Measurements from ENCODE around the gene PEPD.
"Not testable (repeated sequence)": the region's sequence is repeated elsewhere in the genome, so short reads cannot be mapped to it uniquely, and the experiment has no call there.

PEPD gene

DNA sequence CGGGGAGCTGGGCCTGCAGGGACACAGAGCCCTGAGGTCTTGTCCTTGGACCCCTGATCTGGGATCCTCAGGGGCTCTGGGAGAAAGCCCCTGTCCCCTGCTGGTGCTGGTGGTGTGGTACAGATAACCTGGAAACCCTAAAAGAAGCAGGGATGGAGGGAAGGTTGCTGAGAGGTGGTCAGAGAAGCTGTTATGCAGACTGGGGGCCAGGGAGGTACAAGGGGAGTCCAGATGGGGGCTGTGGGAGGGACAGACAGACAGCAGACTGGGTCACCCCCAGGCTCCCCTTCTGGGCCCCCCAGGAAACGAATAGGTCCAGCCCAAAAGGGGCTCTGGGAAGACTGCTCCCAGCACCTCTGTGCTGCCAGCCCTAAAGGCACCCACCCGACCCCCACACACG lies 34.7 kb upstream of the PEPD start:
- Histone ChIP-seq H2BK120ac (ENCODE audit: low read depth, low read length) (no peak overlapping the region), H3K79me1 (replicated peaks; ENCODE audit: low read length, poor library complexity, severe bottlenecking) (no peaks in the 10 kb centered on the region), H3K14ac (ENCODE audit: low read length in 2 of 2) (no peak overlapping the region), H3K27me3 (ENCODE audit: control insufficient read depth in 1 of 2, insufficient read depth in 1 of 2, low read length in 2 of 2) (peaks cover 0 to 6% of the 10 kb centered on the region in 2 experiments), H3K4ac (ENCODE audit: low read depth in 1 of 2, low read length in 2 of 2) (no peak overlapping the region), H4K8ac (ENCODE audit: low read length) (no peak overlapping the region), H2AFZ (ENCODE audit: low read depth, low read length) (no peak overlapping the region), H3K23ac (ENCODE audit: low read length in 2 of 2) (no peak overlapping the region), H2BK12ac (ENCODE audit: low read length in 2 of 2) (no peak overlapping the region), H2BK15ac (ENCODE audit: low read depth, poor library complexity, severe bottlenecking) (no peak overlapping the region), H3K4me1 (ENCODE audit: control insufficient read depth, insufficient read depth, low read depth, low read length) (no peaks in the 10 kb centered on the region), H3K9me3 (ENCODE audit: control insufficient read depth, low read length) (no peaks in the 10 kb centered on the region), H2AK5ac (ENCODE audit: low read length, severe bottlenecking) (no peak overlapping the region), H3K4me2 (ENCODE audit: low read length, poor library complexity, severe bottlenecking) (no peak overlapping the region), H2BK5ac (ENCODE audit: low read depth, low read length, poor library complexity, severe bottlenecking) (no peak overlapping the region), H3K4me3 (ENCODE audit: insufficient read depth in 1 of 2, low read depth in 1 of 2, low read length in 2 of 2) (no peak overlapping the region), H3K36me3 (ENCODE audit: control insufficient read depth in 1 of 2, insufficient read depth in 2 of 2, low read depth in 1 of 2, low read length in 2 of 2) (no peaks in the 10 kb centered on the region), H3K9ac (ENCODE audit: low read length) (no peak overlapping the region), H3K18ac (ENCODE audit: low read depth in 1 of 2, low read length in 2 of 2) (no peak overlapping the region), H4K91ac (ENCODE audit: low read length) (no peak overlapping the region), H3K27ac (ENCODE audit: low read length, poor library complexity, severe bottlenecking) (no peak overlapping the region)
- no peak for DNase-seq
- 51% methylated on average over 4 of the region's 4 CpGs for WGBS

DNA sequence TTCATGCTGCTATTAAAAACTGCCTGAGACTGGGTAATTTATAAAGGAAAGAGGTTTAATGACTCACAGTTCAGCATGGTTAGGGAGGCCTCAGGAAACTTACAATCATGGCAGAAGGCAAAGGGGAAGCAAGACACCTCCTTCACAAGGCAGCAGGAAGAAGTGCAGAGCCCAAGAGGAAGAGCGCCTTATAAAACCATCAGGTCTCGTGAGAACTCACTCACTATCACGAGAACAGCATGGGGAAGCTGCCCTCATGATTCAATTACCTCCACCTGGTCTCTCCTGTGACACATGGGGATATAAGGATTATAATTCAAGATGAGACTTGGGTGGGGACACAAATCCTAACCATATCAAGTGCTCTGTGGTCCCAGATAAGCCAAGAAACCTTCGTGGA lies 34.1 kb upstream of the PEPD start:
- H3K27me3 ChIP-seq (ENCODE audit: control insufficient read depth in 1 of 2, insufficient read depth in 1 of 2, low read length in 2 of 2); H3K27ac ChIP-seq (ENCODE audit: low read length, poor library complexity, severe bottlenecking); H3K4me2 ChIP-seq (ENCODE audit: low read length, poor library complexity, severe bottlenecking); H3K36me3 ChIP-seq (ENCODE audit: control insufficient read depth in 1 of 2, insufficient read depth in 2 of 2, low read depth in 1 of 2, low read length in 2 of 2); H2BK15ac ChIP-seq (ENCODE audit: low read depth, poor library complexity, severe bottlenecking); H2BK120ac ChIP-seq (ENCODE audit: low read depth, low read length); H2AK5ac ChIP-seq (ENCODE audit: low read length, severe bottlenecking); H2AFZ ChIP-seq (ENCODE audit: low read depth, low read length); H3K23ac ChIP-seq (ENCODE audit: low read length in 2 of 2); DNase-seq; H3K4me1 ChIP-seq (ENCODE audit: control insufficient read depth, insufficient read depth, low read depth, low read length); H2BK12ac ChIP-seq (ENCODE audit: low read length in 2 of 2); H3K9me3 ChIP-seq (ENCODE audit: control insufficient read depth, low read length); H3K4me3 ChIP-seq (ENCODE audit: insufficient read depth in 1 of 2, low read depth in 1 of 2, low read length in 2 of 2); H3K9ac ChIP-seq (ENCODE audit: low read length); H3K14ac ChIP-seq (ENCODE audit: low read length in 2 of 2); H3K4ac ChIP-seq (ENCODE audit: low read depth in 1 of 2, low read length in 2 of 2); H3K18ac ChIP-seq (ENCODE audit: low read depth in 1 of 2, low read length in 2 of 2); H3K79me1 ChIP-seq (replicated peaks; ENCODE audit: low read length, poor library complexity, severe bottlenecking); H2BK5ac ChIP-seq (ENCODE audit: low read depth, low read length, poor library complexity, severe bottlenecking); H4K8ac ChIP-seq (ENCODE audit: low read length); H4K91ac ChIP-seq (ENCODE audit: low read length): not testable (repeated sequence)
- WGBS, result 50% methylated on average over 3 of the region's 4 CpGs

DNA sequence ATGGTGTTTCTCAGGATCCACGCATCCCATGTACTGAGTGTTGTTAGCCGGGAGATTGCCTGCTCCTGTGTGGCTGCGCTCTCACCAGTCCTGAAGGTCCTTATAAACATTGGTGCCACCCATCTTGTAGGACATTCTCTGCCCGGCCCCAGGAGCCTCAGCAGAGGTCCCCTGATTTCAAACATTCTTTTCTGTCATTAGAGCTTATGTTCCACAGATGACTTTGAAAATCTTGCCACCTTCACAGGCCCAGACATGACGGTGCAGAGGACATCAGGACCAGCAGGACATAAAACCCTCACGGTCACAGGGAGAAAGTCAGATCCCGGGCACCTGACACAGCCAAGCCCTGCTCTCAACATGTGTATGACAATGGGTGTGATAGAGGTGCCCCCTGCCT lies 33.2 kb upstream of the PEPD start:
- Histone ChIP-seq H2BK12ac (ENCODE audit: low read length in 2 of 2) (no peak overlapping the region), H4K8ac (ENCODE audit: low read length) (no peak overlapping the region), H2BK5ac (ENCODE audit: low read depth, low read length, poor library complexity, severe bottlenecking) (no peak overlapping the region), H3K9me3 (ENCODE audit: control insufficient read depth, low read length) (no peaks in the 10 kb centered on the region), H2BK15ac (ENCODE audit: low read depth, poor library complexity, severe bottlenecking) (no peak overlapping the region), H2BK120ac (ENCODE audit: low read depth, low read length) (no peak overlapping the region), H3K27ac (ENCODE audit: low read length, poor library complexity, severe bottlenecking) (no peak overlapping the region), H3K23ac (ENCODE audit: low read length in 2 of 2) (no peak overlapping the region), H3K4me1 (ENCODE audit: control insufficient read depth, insufficient read depth, low read depth, low read length) (no peaks in the 10 kb centered on the region), H3K18ac (ENCODE audit: low read depth in 1 of 2, low read length in 2 of 2) (no peak overlapping the region), H3K9ac (ENCODE audit: low read length) (no peak overlapping the region), H3K79me1 (replicated peaks; ENCODE audit: low read length, poor library complexity, severe bottlenecking) (no peaks in the 10 kb centered on the region), H3K36me3 (ENCODE audit: control insufficient read depth in 1 of 2, insufficient read depth in 2 of 2, low read depth in 1 of 2, low read length in 2 of 2) (no peaks in the 10 kb centered on the region), H2AFZ (ENCODE audit: low read depth, low read length) (no peak overlapping the region), H3K4ac (ENCODE audit: low read depth in 1 of 2, low read length in 2 of 2) (no peak overlapping the region), H3K14ac (ENCODE audit: low read length in 2 of 2) (no peak overlapping the region), H3K4me3 (ENCODE audit: insufficient read depth in 1 of 2, low read depth in 1 of 2, low read length in 2 of 2) (no peak overlapping the region), H2AK5ac (ENCODE audit: low read length, severe bottlenecking) (no peak overlapping the region), H3K27me3 (ENCODE audit: control insufficient read depth in 1 of 2, insufficient read depth in 1 of 2, low read length in 2 of 2) (peaks cover 0 to 13% of the 10 kb centered on the region in 2 experiments), H3K4me2 (ENCODE audit: low read length, poor library complexity, severe bottlenecking) (no peak overlapping the region), H4K91ac (ENCODE audit: low read length) (no peak overlapping the region)
- no peak for DNase-seq
- 82% methylated on average over 7 of the region's 7 CpGs for WGBS

DNA sequence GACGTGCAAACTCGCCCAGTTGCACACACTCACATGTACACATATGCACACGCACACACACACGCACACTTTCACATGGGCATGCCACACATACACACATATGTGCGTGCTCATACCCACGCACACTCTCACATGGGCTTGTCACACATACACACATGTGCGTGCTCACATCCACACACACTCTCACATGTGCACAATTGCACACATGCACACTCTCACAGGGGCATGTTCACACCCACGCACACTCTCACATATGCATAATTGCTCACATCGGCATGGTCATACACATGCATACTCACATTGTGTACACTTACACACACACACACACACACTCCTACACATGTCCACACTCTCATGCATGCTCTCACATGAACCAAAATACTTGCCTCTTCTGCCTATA lies 32.8 kb upstream of the PEPD start:
- H3K14ac ChIP-seq (ENCODE audit: low read length in 2 of 2), result no peak overlapping the region
- 87% methylated on average over 9 of the region's 9 CpGs for WGBS
- H3K4ac ChIP-seq (ENCODE audit: low read depth in 1 of 2, low read length in 2 of 2), result no peak overlapping the region

More for the DNA sequence above, 32.8 kb upstream of the PEPD start:
- Histone ChIP-seq H2BK15ac (ENCODE audit: low read depth, poor library complexity, severe bottlenecking) (no peak overlapping the region), H3K4me1 (ENCODE audit: control insufficient read depth, insufficient read depth, low read depth, low read length) (no peaks in the 10 kb centered on the region), H3K27ac (ENCODE audit: low read length, poor library complexity, severe bottlenecking) (no peak overlapping the region), H3K9ac (ENCODE audit: low read length) (no peak overlapping the region), H2AFZ (ENCODE audit: low read depth, low read length) (no peak overlapping the region), H2BK5ac (ENCODE audit: low read depth, low read length, poor library complexity, severe bottlenecking) (no peak overlapping the region), H4K91ac (ENCODE audit: low read length) (peak overlapping the region; percentile 11), H3K27me3 (ENCODE audit: control insufficient read depth in 1 of 2, insufficient read depth in 1 of 2, low read length in 2 of 2) (peaks cover 0 to 14% of the 10 kb centered on the region in 2 experiments), H3K4me2 (ENCODE audit: low read length, poor library complexity, severe bottlenecking) (no peak overlapping the region), H3K4me3 (ENCODE audit: insufficient read depth in 1 of 2, low read depth in 1 of 2, low read length in 2 of 2) (no peak overlapping the region), H2AK5ac (ENCODE audit: low read length, severe bottlenecking) (no peak overlapping the region), H3K18ac (ENCODE audit: low read depth in 1 of 2, low read length in 2 of 2) (no peak overlapping the region), H3K79me1 (replicated peaks; ENCODE audit: low read length, poor library complexity, severe bottlenecking) (no peaks in the 10 kb centered on the region), H3K9me3 (ENCODE audit: control insufficient read depth, low read length) (no peaks in the 10 kb centered on the region), H2BK120ac (ENCODE audit: low read depth, low read length) (no peak overlapping the region), H2BK12ac (ENCODE audit: low read length in 2 of 2) (no peak overlapping the region), H3K36me3 (ENCODE audit: control insufficient read depth in 1 of 2, insufficient read depth in 2 of 2, low read depth in 1 of 2, low read length in 2 of 2) (no peaks in the 10 kb centered on the region), H4K8ac (ENCODE audit: low read length) (no peak overlapping the region), H3K23ac (ENCODE audit: low read length in 2 of 2) (no peak overlapping the region)
- DNase-seq, result no peak

All from mesenchymal stem cell (in vitro differentiated cells and primary cell).